Adrenal gland (tissue), 5 donors: Measurements from ENCODE around the gene CDK6.

ENCODE experiments used
- CTCF ChIP-seq, 6 experiments: fragments of 450-650 bp in 4 of 6; fragments of 200-600 bp in 2 of 6; sonication (generic) in 1 of 6; IDR thresholded peaks; 1 replicate in 5 of 6; 2 replicates in 1 of 6; pipeline versions ENCODE4 v1.5.1 to v1.8.0; 2016 to 2021; ENCODE audit warnings: antibody characterized with exemption in 6 of 6, mild to moderate bottlenecking in 2 of 6, moderate library complexity in 1 of 6
- POLR2A ChIP-seq, 2 donors: fragments of 450-650 bp; IDR thresholded peaks; one replicate each; pipeline ENCODE4 v1.6.1; 2017; ENCODE audit warnings: antibody characterized with exemption in 2 of 2, mild to moderate bottlenecking in 2 of 2, moderate library complexity in 1 of 2
- donor health status: DM: no; HTN: no; CAD: no.

- no peak for TF ChIP-seq POLR2A (IDR thresholded peaks at IDR 0.05)
- TF ChIP-seq CTCF (IDR thresholded peaks at IDR 0.05) = no peak
Measured at GRCh38 chr7:92636018-92636560, 200.3 kb downstream of the CDK6 start.
